ENCODE results near the gene CNTLN. TPM values are rescaled to one million over a fixed set of nuclear protein-coding genes. Genes with fewer than 3 reads are reported as not detected.

Gene CNTLN
- total RNA-seq, 1 experiment from 2014 or later, result 5.1 TPM

DNA sequence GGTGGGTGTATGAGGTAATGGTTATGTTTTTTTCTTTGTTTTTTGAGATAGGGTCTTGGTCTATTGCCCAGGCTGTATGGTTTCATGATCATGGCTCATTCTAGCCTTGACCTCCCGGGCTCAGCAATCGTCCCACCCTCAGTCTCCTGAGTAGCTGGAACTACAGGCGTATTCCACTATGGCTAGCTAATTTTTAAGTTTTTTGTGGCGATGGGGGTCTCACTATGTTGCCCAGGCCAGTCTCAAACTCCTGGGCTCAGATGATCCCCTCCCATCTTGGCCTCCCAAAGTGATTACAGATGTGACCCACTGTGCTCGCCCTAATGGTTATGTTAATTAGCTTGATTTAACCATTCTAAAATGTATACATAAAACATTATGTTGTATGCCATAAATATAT is 5.6 kb downstream of the CNTLN start:
- no peak overlapping the region for H3K27ac ChIP-seq (ENCODE audit: low read depth, low read length)
- no peak for DNase-seq (ENCODE audit: low read depth, low spot score)
- ATAC-seq, result no peak
- H3K79me2 ChIP-seq (ENCODE audit: insufficient read depth, low read length), result no peaks in the 10 kb centered on the region; the same call in 1 of the 2 replicates
- TF ChIP-seq, protein P1, sequence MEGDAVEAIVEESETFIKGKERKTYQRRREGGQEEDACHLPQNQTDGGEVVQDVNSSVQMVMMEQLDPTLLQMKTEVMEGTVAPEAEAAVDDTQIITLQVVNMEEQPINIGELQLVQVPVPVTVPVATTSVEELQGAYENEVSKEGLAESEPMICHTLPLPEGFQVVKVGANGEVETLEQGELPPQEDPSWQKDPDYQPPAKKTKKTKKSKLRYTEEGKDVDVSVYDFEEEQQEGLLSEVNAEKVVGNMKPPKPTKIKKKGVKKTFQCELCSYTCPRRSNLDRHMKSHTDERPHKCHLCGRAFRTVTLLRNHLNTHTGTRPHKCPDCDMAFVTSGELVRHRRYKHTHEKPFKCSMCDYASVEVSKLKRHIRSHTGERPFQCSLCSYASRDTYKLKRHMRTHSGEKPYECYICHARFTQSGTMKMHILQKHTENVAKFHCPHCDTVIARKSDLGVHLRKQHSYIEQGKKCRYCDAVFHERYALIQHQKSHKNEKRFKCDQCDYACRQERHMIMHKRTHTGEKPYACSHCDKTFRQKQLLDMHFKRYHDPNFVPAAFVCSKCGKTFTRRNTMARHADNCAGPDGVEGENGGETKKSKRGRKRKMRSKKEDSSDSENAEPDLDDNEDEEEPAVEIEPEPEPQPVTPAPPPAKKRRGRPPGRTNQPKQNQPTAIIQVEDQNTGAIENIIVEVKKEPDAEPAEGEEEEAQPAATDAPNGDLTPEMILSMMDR (IDR thresholded peaks at IDR 0.05 in 2 of 3, conservative IDR thresholded peaks at IDR 0.05 in 1 of 3; ENCODE audit: borderline replicate concordance in 1 of 3, insufficient read depth in 1 of 3, low read depth in 2 of 3, low read length in 2 of 3), result no peak
- TF ChIP-seq ZNF274 (IDR thresholded peaks at IDR 0.05; ENCODE audit: low read depth, low read length) (no peak), ZFX (IDR thresholded peaks at IDR 0.05) (no peak), EZH2phosphoT487 (IDR thresholded peaks at IDR 0.05; ENCODE audit: borderline replicate concordance) (no peak), RAD21 (IDR thresholded peaks at IDR 0.05; ENCODE audit: low read depth) (no peak), EZH2 (IDR thresholded peaks at IDR 0.05) (no peak), REST (IDR thresholded peaks at IDR 0.05; ENCODE audit: low read depth) (no peak)
- no peaks in the 10 kb centered on the region for H3K36me3 ChIP-seq (ENCODE audit: control insufficient read depth in 1 of 2, insufficient read depth in 2 of 2, low read length in 2 of 2)
- H3K4me2 ChIP-seq (ENCODE audit: low read length), result no peak overlapping the region
- H3K27me3 ChIP-seq (ENCODE audit: insufficient read depth, low read length), result no peaks in the 10 kb centered on the region
- ChIA-PET CTCF (no interaction called here), POLR2A (no interaction called here), RAD21 (ENCODE audit: low non-redundant PET in 1 of 2, low total read pairs in 2 of 2, uncharacterized antibody in 2 of 2, unreplicated experiment in 2 of 2) (no interaction called here)
- intact Hi-C loops (cut with micrococcal nuclease), result no loop called here
- H2AFZ ChIP-seq (ENCODE audit: low read depth, low read length, poor library complexity, severe bottlenecking), result no peak overlapping the region
- no peak overlapping the region for H3K9ac ChIP-seq (ENCODE audit: low read length)
- H4K20me1 ChIP-seq (ENCODE audit: insufficient read depth), result no peaks in the 10 kb centered on the region
- no peaks in the 10 kb centered on the region for H3K4me1 ChIP-seq (ENCODE audit: control insufficient read depth in 1 of 2, insufficient read depth in 2 of 2, low read length in 2 of 2)
- H3K9me3 ChIP-seq (ENCODE audit: control insufficient read depth in 1 of 2, insufficient read depth in 1 of 2, low read depth in 1 of 2, low read length in 2 of 2), result 0 out of 4 replicates have a peak, but pooled peaks cover 0 to 3% of the 10 kb centered on the region in 2 experiments
- no TSS peak for BruUV-seq (replicated peaks)
- no peak overlapping the region for H3K4me3 ChIP-seq (replicated peaks in 1 of 2; ENCODE audit: low read depth in 1 of 2, low read length in 2 of 2)
- no peaks in the 10 kb centered on the region for H3K9me2 ChIP-seq (ENCODE audit: insufficient read depth)

All from HCT116 (cell line).